GM20000 (cell line): Measurements from ENCODE around the gene MYL11.
A peak's percentile ranks its signal among the peaks of the same experiment; 100 is the strongest.

Source experiments
- DNase-seq: peaks from one replicate; pipeline ENCODE4 v3.0.0; 2012; ENCODE audit warnings: low spot score
- CTCF ChIP-seq: IDR thresholded peaks from 2 replicates; pipeline ENCODE4 v1.5.1; 2012; ENCODE audit warnings: mild to moderate bottlenecking, control low read depth; ENCODE audit errors: extremely low read depth, missing control alignments

Gene MYL11

GRCh38 chr16:30377812-30378235, 3.2 kb downstream of the MYL11 start:
- no peak for TF ChIP-seq CTCF
- peak; percentile 83 for DNase-seq

GRCh38 chr16:30378236-30379157, 3.9 kb downstream of the MYL11 start:
- TF ChIP-seq CTCF: no peak
- DNase-seq: peak; percentile 97

GRCh38 chr16:30379158-30379783, 4.7 kb downstream of the MYL11 start:
- no peak for DNase-seq
- no peak for TF ChIP-seq CTCF

GRCh38 chr16:30380072-30380802, 5.6 kb downstream of the MYL11 start:
- no peak for TF ChIP-seq CTCF
- no peak for DNase-seq

- DNase-seq: no peak
- no peak for TF ChIP-seq CTCF
Measured at GRCh38 chr16:30380803-30381208, 6.2 kb downstream of the MYL11 start.

GRCh38 chr16:30381291-30382041, 6.9 kb downstream of the MYL11 start:
- no peak for DNase-seq
- no peak for TF ChIP-seq CTCF
